Measurements from ENCODE around the gene REEP3.

The REEP3 gene

GRCh38 chr10:63671317-63671937 is 150.2 kb downstream of the REEP3 start:
- no peak for DNase-seq
- H3K79me2 ChIP-seq (ENCODE audit: insufficient read depth, low read length), result no peaks in the 10 kb centered on the region
- H3K9me3 ChIP-seq (ENCODE audit: insufficient read depth, low read length, severe bottlenecking), result no peaks in the 10 kb centered on the region
- H3K4me2 ChIP-seq (ENCODE audit: insufficient read depth, low read length), result no peak overlapping the region
- H4K20me1 ChIP-seq (ENCODE audit: insufficient read depth, low read length), result no peaks in the 10 kb centered on the region
- no peak for TF ChIP-seq EZH2 (IDR thresholded peaks at IDR 0.05; ENCODE audit: borderline replicate concordance, low read depth, low read length, severe bottlenecking)
- TF ChIP-seq, protein P1, sequence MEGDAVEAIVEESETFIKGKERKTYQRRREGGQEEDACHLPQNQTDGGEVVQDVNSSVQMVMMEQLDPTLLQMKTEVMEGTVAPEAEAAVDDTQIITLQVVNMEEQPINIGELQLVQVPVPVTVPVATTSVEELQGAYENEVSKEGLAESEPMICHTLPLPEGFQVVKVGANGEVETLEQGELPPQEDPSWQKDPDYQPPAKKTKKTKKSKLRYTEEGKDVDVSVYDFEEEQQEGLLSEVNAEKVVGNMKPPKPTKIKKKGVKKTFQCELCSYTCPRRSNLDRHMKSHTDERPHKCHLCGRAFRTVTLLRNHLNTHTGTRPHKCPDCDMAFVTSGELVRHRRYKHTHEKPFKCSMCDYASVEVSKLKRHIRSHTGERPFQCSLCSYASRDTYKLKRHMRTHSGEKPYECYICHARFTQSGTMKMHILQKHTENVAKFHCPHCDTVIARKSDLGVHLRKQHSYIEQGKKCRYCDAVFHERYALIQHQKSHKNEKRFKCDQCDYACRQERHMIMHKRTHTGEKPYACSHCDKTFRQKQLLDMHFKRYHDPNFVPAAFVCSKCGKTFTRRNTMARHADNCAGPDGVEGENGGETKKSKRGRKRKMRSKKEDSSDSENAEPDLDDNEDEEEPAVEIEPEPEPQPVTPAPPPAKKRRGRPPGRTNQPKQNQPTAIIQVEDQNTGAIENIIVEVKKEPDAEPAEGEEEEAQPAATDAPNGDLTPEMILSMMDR (IDR thresholded peaks at IDR 0.05; ENCODE audit: borderline replicate concordance, extremely low read depth, low read length, poor library complexity, severe bottlenecking), result no peak
- no peaks in the 10 kb centered on the region for H3K4me1 ChIP-seq (ENCODE audit: insufficient read depth, low read length)
- no peak for ATAC-seq (ENCODE audit: insufficient read depth, low read depth)
- no peak overlapping the region for H3K9ac ChIP-seq (ENCODE audit: low read depth, low read length)
- no peaks in the 10 kb centered on the region for H3K36me3 ChIP-seq (ENCODE audit: insufficient read depth, low read length)
- H3K27ac ChIP-seq (ENCODE audit: low read length), result no peak overlapping the region
- no peak overlapping the region for H3K4me3 ChIP-seq (ENCODE audit: low read depth in 1 of 2, low read length in 2 of 2)
- peaks cover 5% of the 10 kb centered on the region for H3K27me3 ChIP-seq (ENCODE audit: insufficient read depth, low read length, poor library complexity)
- no peak overlapping the region for H2AFZ ChIP-seq (ENCODE audit: low read depth, low read length)

DNA sequence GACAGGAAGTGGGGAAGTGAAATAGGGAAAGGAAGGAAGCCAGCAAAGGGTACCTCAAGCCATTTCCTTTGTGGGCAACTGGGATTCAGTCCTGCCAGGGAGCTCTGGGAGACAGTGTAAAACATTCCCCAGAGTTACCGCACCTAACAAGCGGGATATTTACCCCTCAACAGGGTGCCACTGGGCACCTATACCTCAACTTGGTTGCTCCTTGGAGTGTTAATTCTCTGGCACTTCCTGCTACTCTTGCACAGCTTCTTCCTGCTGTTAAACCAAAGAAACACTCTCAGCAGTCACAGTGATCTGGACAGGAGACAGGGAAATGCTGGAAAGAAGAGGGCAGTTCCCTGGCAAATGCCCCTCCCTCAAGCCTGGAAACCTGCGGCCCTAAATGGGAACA is 151.3 kb downstream of the REEP3 start:
- no peak overlapping the region for H3K9ac ChIP-seq (ENCODE audit: low read depth, low read length)
- no peak for DNase-seq
- no peaks in the 10 kb centered on the region for H3K79me2 ChIP-seq (ENCODE audit: insufficient read depth, low read length)
- no peak overlapping the region for H3K27ac ChIP-seq (ENCODE audit: low read length)
- no peaks in the 10 kb centered on the region for H3K9me3 ChIP-seq (ENCODE audit: insufficient read depth, low read length, severe bottlenecking)
- H4K20me1 ChIP-seq (ENCODE audit: insufficient read depth, low read length), result no peaks in the 10 kb centered on the region
- no peak overlapping the region for H3K4me3 ChIP-seq (ENCODE audit: low read depth in 1 of 2, low read length in 2 of 2)
- H3K4me1 ChIP-seq (ENCODE audit: insufficient read depth, low read length), result no peaks in the 10 kb centered on the region
- TF ChIP-seq, protein P1 (IDR thresholded peaks at IDR 0.05; ENCODE audit: borderline replicate concordance, extremely low read depth, low read length, poor library complexity, severe bottlenecking), result no peak
- no peak overlapping the region for H3K4me2 ChIP-seq (ENCODE audit: insufficient read depth, low read length)
- no peak for ATAC-seq (ENCODE audit: insufficient read depth, low read depth)
- H2AFZ ChIP-seq (ENCODE audit: low read depth, low read length), result no peak overlapping the region
- H3K36me3 ChIP-seq (ENCODE audit: insufficient read depth, low read length), result no peaks in the 10 kb centered on the region
- H3K27me3 ChIP-seq (ENCODE audit: insufficient read depth, low read length, poor library complexity), result peaks cover 5% of the 10 kb centered on the region

- TF ChIP-seq, protein P1 (IDR thresholded peaks at IDR 0.05; ENCODE audit: borderline replicate concordance, extremely low read depth, low read length, poor library complexity, severe bottlenecking), result no peak
- TF ChIP-seq EZH2 (IDR thresholded peaks at IDR 0.05; ENCODE audit: borderline replicate concordance, low read depth, low read length, severe bottlenecking), result no peak
- Histone ChIP-seq H3K4me2 (ENCODE audit: insufficient read depth, low read length) (no peak overlapping the region), H3K27me3 (ENCODE audit: insufficient read depth, low read length, poor library complexity) (peaks cover 5% of the 10 kb centered on the region), H3K4me3 (ENCODE audit: low read depth in 1 of 2, low read length in 2 of 2) (no peak overlapping the region), H3K36me3 (ENCODE audit: insufficient read depth, low read length) (no peaks in the 10 kb centered on the region), H4K20me1 (ENCODE audit: insufficient read depth, low read length) (no peaks in the 10 kb centered on the region), H3K79me2 (ENCODE audit: insufficient read depth, low read length) (no peaks in the 10 kb centered on the region), H3K4me1 (ENCODE audit: insufficient read depth, low read length) (no peaks in the 10 kb centered on the region), H2AFZ (ENCODE audit: low read depth, low read length) (no peak overlapping the region), H3K27ac (ENCODE audit: low read length) (no peak overlapping the region), H3K9me3 (ENCODE audit: insufficient read depth, low read length, severe bottlenecking) (no peaks in the 10 kb centered on the region), H3K9ac (ENCODE audit: low read depth, low read length) (no peak overlapping the region)
- DNase-seq, result no peak
- no peak for ATAC-seq (ENCODE audit: insufficient read depth, low read depth)
These were observed 152.0 kb downstream of the REEP3 start for GRCh38 chr10:63673246-63673645.

GRCh38 chr10:63673846-63674245 is 152.6 kb downstream of the REEP3 start:
- Histone ChIP-seq H2AFZ (ENCODE audit: low read depth, low read length) (no peak overlapping the region), H3K4me1 (ENCODE audit: insufficient read depth, low read length) (no peaks in the 10 kb centered on the region), H4K20me1 (ENCODE audit: insufficient read depth, low read length) (no peaks in the 10 kb centered on the region), H3K4me3 (ENCODE audit: low read depth in 1 of 2, low read length in 2 of 2) (no peak overlapping the region), H3K79me2 (ENCODE audit: insufficient read depth, low read length) (no peaks in the 10 kb centered on the region), H3K27ac (ENCODE audit: low read length) (no peak overlapping the region), H3K4me2 (ENCODE audit: insufficient read depth, low read length) (no peak overlapping the region), H3K36me3 (ENCODE audit: insufficient read depth, low read length) (no peaks in the 10 kb centered on the region), H3K9ac (ENCODE audit: low read depth, low read length) (no peak overlapping the region), H3K27me3 (ENCODE audit: insufficient read depth, low read length, poor library complexity) (peaks cover 5% of the 10 kb centered on the region), H3K9me3 (ENCODE audit: insufficient read depth, low read length, severe bottlenecking) (no peaks in the 10 kb centered on the region)
- no peak for ATAC-seq (ENCODE audit: insufficient read depth, low read depth)
- TF ChIP-seq, protein P1 (IDR thresholded peaks at IDR 0.05; ENCODE audit: borderline replicate concordance, extremely low read depth, low read length, poor library complexity, severe bottlenecking), result no peak
- TF ChIP-seq EZH2 (IDR thresholded peaks at IDR 0.05; ENCODE audit: borderline replicate concordance, low read depth, low read length, severe bottlenecking), result no peak
- no peak for DNase-seq

Measured in DND-41 (cell line).